ENCODE measurements around the gene DMTF1. TPM values are rescaled to one million over a fixed set of nuclear protein-coding genes. Genes with fewer than 3 reads are reported as not detected.

Gene DMTF1
- total and polyA plus RNA-seq, 10 of the 15 experiments (the other 5 are each of a cell fraction or from before 2014, with no cell fraction given): 24.3 to 191 (median 72.0) TPM

DNA sequence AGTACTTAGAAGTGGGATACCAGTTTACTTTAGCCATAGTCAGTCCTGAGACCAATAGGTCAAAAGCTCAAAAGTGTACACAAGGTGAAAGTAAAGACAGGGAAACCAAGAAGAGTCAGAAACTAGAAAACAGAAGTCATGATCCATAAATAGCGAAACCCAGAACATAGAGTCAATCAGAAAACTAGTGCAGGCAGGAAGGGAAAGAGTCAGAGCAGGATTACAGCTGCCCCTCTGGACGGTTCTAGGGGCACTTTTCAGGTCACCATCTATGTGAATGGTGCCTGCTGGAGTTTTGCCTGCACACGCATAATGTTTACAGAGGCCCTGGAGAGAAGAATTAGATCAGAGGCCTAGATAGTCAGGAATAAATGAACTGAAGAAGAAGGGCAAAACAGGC lies 22.4 kb upstream of the DMTF1 start (continued):
- TF ChIP-seq BHLHE40 (IDR thresholded peaks at IDR 0.05; ENCODE audit: borderline replicate concordance in 1 of 2, low read depth in 2 of 2, low read length in 1 of 2) (no peak), GABPA (IDR thresholded peaks at IDR 0.05; ENCODE audit: low read depth) (peak; percentile 46; the same call in 1 of the 2 replicates), SMARCA5 (IDR thresholded peaks at IDR 0.05) (no peak), PKNOX1 (IDR thresholded peaks at IDR 0.05) (peak; percentile 65), WRNIP1 (IDR thresholded peaks at IDR 0.05; ENCODE audit: borderline replicate concordance, low read depth, low read length) (no peak), SREBF2 (IDR thresholded peaks at IDR 0.05; ENCODE audit: low read length) (no peak), RELA (IDR thresholded peaks at IDR 0.05; ENCODE audit: borderline replicate concordance, partially characterized antibody) (no peak), POLR2AphosphoS2 (IDR thresholded peaks at IDR 0.05; ENCODE audit: low read depth, low read length) (no peak), TCF3 (IDR thresholded peaks at IDR 0.05; ENCODE audit: borderline replicate concordance, insufficient read depth, low read depth, low read length) (peak; percentile 78; the same call in 1 of the 2 replicates), NKRF (conservative IDR thresholded peaks at IDR 0.05) (no peak), TCF7 (IDR thresholded peaks at IDR 0.05; ENCODE audit: borderline replicate concordance) (peak; percentile 67; the same call in 1 of the 2 replicates), SRF (IDR thresholded peaks at IDR 0.05; ENCODE audit: low read depth in 2 of 2, low read length in 2 of 2) (no peak), ETV6 (conservative IDR thresholded peaks at IDR 0.05 in 1 of 2, IDR thresholded peaks at IDR 0.05 in 1 of 2; ENCODE audit: borderline replicate concordance in 1 of 2, low read depth in 1 of 2) (peak in 1 of 2 experiments; percentile 87; a peak in 2 of 4 replicates), FOXK2 (IDR thresholded peaks at IDR 0.05) (no peak), ZNF207 (IDR thresholded peaks at IDR 0.05; ENCODE audit: borderline replicate concordance) (no peak), POLR2A (IDR thresholded peaks at IDR 0.05; ENCODE audit: low read depth, low read length) (no peak), SUZ12 (IDR thresholded peaks at IDR 0.05; ENCODE audit: unreplicated experiment) (no peak), BRCA1 (IDR thresholded peaks at IDR 0.05; ENCODE audit: low read depth, low read length) (no peak), MTA2 (IDR thresholded peaks at IDR 0.05; ENCODE audit: low read depth) (no peak), KLF5 (IDR thresholded peaks at IDR 0.05; ENCODE audit: partially characterized antibody) (no peak), EZH2 (IDR thresholded peaks at IDR 0.05; ENCODE audit: borderline replicate concordance, control insufficient read depth, low read depth, low read length) (no peak)
- TF ChIP-seq, protein P1, sequence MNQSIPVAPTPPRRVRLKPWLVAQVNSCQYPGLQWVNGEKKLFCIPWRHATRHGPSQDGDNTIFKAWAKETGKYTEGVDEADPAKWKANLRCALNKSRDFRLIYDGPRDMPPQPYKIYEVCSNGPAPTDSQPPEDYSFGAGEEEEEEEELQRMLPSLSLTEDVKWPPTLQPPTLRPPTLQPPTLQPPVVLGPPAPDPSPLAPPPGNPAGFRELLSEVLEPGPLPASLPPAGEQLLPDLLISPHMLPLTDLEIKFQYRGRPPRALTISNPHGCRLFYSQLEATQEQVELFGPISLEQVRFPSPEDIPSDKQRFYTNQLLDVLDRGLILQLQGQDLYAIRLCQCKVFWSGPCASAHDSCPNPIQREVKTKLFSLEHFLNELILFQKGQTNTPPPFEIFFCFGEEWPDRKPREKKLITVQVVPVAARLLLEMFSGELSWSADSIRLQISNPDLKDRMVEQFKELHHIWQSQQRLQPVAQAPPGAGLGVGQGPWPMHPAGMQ (IDR thresholded peaks at IDR 0.05; ENCODE audit: borderline replicate concordance): no peak
- TF ChIP-seq, protein P2, sequence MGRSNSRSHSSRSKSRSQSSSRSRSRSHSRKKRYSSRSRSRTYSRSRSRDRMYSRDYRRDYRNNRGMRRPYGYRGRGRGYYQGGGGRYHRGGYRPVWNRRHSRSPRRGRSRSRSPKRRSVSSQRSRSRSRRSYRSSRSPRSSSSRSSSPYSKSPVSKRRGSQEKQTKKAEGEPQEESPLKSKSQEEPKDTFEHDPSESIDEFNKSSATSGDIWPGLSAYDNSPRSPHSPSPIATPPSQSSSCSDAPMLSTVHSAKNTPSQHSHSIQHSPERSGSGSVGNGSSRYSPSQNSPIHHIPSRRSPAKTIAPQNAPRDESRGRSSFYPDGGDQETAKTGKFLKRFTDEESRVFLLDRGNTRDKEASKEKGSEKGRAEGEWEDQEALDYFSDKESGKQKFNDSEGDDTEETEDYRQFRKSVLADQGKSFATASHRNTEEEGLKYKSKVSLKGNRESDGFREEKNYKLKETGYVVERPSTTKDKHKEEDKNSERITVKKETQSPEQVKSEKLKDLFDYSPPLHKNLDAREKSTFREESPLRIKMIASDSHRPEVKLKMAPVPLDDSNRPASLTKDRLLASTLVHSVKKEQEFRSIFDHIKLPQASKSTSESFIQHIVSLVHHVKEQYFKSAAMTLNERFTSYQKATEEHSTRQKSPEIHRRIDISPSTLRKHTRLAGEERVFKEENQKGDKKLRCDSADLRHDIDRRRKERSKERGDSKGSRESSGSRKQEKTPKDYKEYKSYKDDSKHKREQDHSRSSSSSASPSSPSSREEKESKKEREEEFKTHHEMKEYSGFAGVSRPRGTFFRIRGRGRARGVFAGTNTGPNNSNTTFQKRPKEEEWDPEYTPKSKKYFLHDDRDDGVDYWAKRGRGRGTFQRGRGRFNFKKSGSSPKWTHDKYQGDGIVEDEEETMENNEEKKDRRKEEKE (IDR thresholded peaks at IDR 0.05): no peak

All from GM12878 (cell line).